GM12878 (cell line): ENCODE results near the gene THBD. TPM values are rescaled to one million over a fixed set of nuclear protein-coding genes. Genes with fewer than 3 reads are reported as not detected.

ENCODE experiments used
- ATAC-seq: fragments of 200-7000 bp; cut with Tn5 transposase; 3 replicates; pipeline ENCODE4 v1.9.1; 2020; ENCODE audit warnings: mild to moderate bottlenecking, moderate library complexity
- BruUV-seq: library from RNA; stranded (reverse); fragments of 400-500 nt; replicated peaks from 2 replicates; lab custom pipeline; 2021; lab: Mats Ljungman, UMichigan
- CTCF ChIA-PET: fragments of 300-600 bp; sonication (Branson Sonifier 250); formaldehyde crosslinking; extraction: SDS; loops from one replicate; lab custom pipeline; 2021; ENCODE audit warnings: inconsistent platforms; lab: Yijun Ruan, JAX
- POLR2A ChIA-PET: fragments of 350-600 bp; formaldehyde crosslinking; extraction: SDS; loops from one replicate; lab custom pipeline; 2021; ENCODE audit warnings: inconsistent platforms; lab: Charles Lee
- RAD21 ChIA-PET: fragments of 300-600 bp; sonication (Branson Sonifier 250); formaldehyde crosslinking; loops from one replicate; lab custom pipeline; 2023; ENCODE audit warnings: antibody characterized with exemption; ENCODE audit not compliant: unreplicated experiment; lab: Charles Lee
- SMC1A ChIA-PET: fragments of 300-600 bp; sonication (Branson Sonifier 250); formaldehyde crosslinking; loops from one replicate; lab custom pipeline; 2023; ENCODE audit not compliant: unreplicated experiment, uncharacterized antibody; lab: Charles Lee
- DNase-seq: peaks from one replicate; pipeline ENCODE4 v3.0.0-alpha.2; 2011; ENCODE audit warnings: low read depth, low spot score
- FAIRE-seq: peaks from 3 replicates; lab custom pipeline; 2011; peaks lifted over from hg19 to GRCh38; lab: Jason Lieb, UNC
- H2AFZ ChIP-seq: 2 replicates; pipeline ENCODE4 v1.6.0; 2011; ENCODE audit warnings: low read depth, low read length, control low read depth; ENCODE audit not compliant: control insufficient read depth
- H3K27ac ChIP-seq: 2 replicates; pipeline ENCODE4 v1.5.1; 2011; ENCODE audit warnings: control low read depth; ENCODE audit not compliant: control insufficient read depth, insufficient read depth
- H3K27me3 ChIP-seq, 2 experiments: replicated peaks in 1 of 2; 2 replicates each; pipeline versions ENCODE4 v1.6.0 to v1.6.1; 2011; ENCODE audit warnings: low read length in 1 of 2; ENCODE audit not compliant: control insufficient read depth in 2 of 2, insufficient read depth in 2 of 2
- H3K36me3 ChIP-seq, 2 experiments: 2 replicates each; pipeline ENCODE4 v1.5.1; 2011; ENCODE audit warnings: low read length in 1 of 2; ENCODE audit not compliant: control insufficient read depth in 2 of 2, insufficient read depth in 2 of 2
- H3K4me1 ChIP-seq: 2 replicates; pipeline ENCODE4 v1.6.1; 2011; ENCODE audit warnings: mild to moderate bottlenecking, low read length, moderate library complexity, mixed read lengths; ENCODE audit not compliant: control insufficient read depth, insufficient read depth
- H3K4me2 ChIP-seq: 2 replicates; pipeline ENCODE4 v1.6.0; 2011; ENCODE audit warnings: control low read depth; ENCODE audit not compliant: control insufficient read depth, insufficient read depth
- H3K4me3 ChIP-seq: fragments of 200-600 bp; sonication (generic); 2 replicates; pipeline ENCODE4 v1.5.1; 2016
- H3K79me2 ChIP-seq: 2 replicates; pipeline ENCODE4 v1.6.0; 2011; ENCODE audit warnings: low read length; ENCODE audit not compliant: control insufficient read depth, insufficient read depth
- H3K9ac ChIP-seq: 2 replicates; pipeline ENCODE4 v1.8.0; 2011; ENCODE audit warnings: low read length, control low read depth, mixed read lengths; ENCODE audit not compliant: control insufficient read depth, insufficient read depth
- H3K9me3 ChIP-seq: replicated peaks from 3 replicates; pipeline ENCODE4 v1.5.1; 2011; ENCODE audit warnings: mild to moderate bottlenecking, low read length; ENCODE audit not compliant: control insufficient read depth, insufficient read depth
- H4K20me1 ChIP-seq: 2 replicates; pipeline ENCODE4 v1.6.0; 2011; ENCODE audit not compliant: control insufficient read depth, insufficient read depth
- EED ChIP-seq: sonication (generic); IDR thresholded peaks from 2 replicates; pipeline ENCODE4 v1.6.1; 2016; ENCODE audit warnings: antibody characterized with exemption, low read depth
- ETV6 ChIP-seq, 2 experiments: fragments of 450-650 bp in 1 of 2; IDR thresholded peaks in 1 of 2; conservative IDR thresholded peaks in 1 of 2; 2 replicates each; pipeline ENCODE4 v1.6.1; 2014; ENCODE audit warnings: antibody characterized with exemption in 1 of 2, borderline replicate concordance in 1 of 2, low read depth in 1 of 2, mild to moderate bottlenecking in 1 of 2, moderate library complexity in 1 of 2
- FOS ChIP-seq: IDR thresholded peaks from 3 replicates; pipeline ENCODE4 v1.6.1; 2011; ENCODE audit warnings: borderline replicate concordance; ENCODE audit not compliant: insufficient read length; ENCODE audit errors: extremely low read depth
- IKZF2 ChIP-seq, 2 experiments: fragments of 450-650 bp; IDR thresholded peaks; 2 replicates each; pipeline ENCODE4 v1.6.1; 2017; ENCODE audit warnings: mild to moderate bottlenecking in 2 of 2, moderate library complexity in 2 of 2
- JUNB ChIP-seq: IDR thresholded peaks from 2 replicates; pipeline ENCODE4 v1.6.1; 2016; ENCODE audit warnings: antibody characterized with exemption, mild to moderate bottlenecking
- KAT2A ChIP-seq: conservative IDR thresholded peaks from 2 replicates; pipeline ENCODE4 v1.6.1; 2011; ENCODE audit warnings: low read depth, low read length; ENCODE audit not compliant: control insufficient read depth
- POLR2AphosphoS5 ChIP-seq: IDR thresholded peaks from 2 replicates; pipeline ENCODE4 v1.6.1; 2011; ENCODE audit warnings: mild to moderate bottlenecking, low read length, inconsistent platforms
- RCOR1 ChIP-seq: conservative IDR thresholded peaks from 2 replicates; pipeline ENCODE4 v1.6.1; 2012; ENCODE audit warnings: low read depth, low read length, improper control_type of control experiment
- RELA ChIP-seq: fragments of 450-650 bp; IDR thresholded peaks from 2 replicates; pipeline ENCODE4 v1.8.0; 2014; ENCODE audit warnings: borderline replicate concordance; ENCODE audit not compliant: partially characterized antibody
- SIN3A ChIP-seq: IDR thresholded peaks from 2 replicates; pipeline ENCODE4 v1.6.1; 2012; ENCODE audit warnings: low read depth, low read length, improper control_type of control experiment
- SMAD1 ChIP-seq: fragments of 450-650 bp; IDR thresholded peaks from 2 replicates; pipeline ENCODE4 v1.6.1; 2018; ENCODE audit warnings: mild to moderate bottlenecking, low read depth; ENCODE audit not compliant: partially characterized antibody
- SREBF2 ChIP-seq: IDR thresholded peaks from 2 replicates; pipeline ENCODE4 v1.6.1; 2012; ENCODE audit warnings: mild to moderate bottlenecking, low read length
- TCF7 ChIP-seq: IDR thresholded peaks from 2 replicates; pipeline ENCODE4 v1.6.1; 2014; ENCODE audit warnings: antibody characterized with exemption, borderline replicate concordance
- ZNF207 ChIP-seq: fragments of 450-650 bp; IDR thresholded peaks from 2 replicates; pipeline ENCODE4 v1.6.1; 2014; ENCODE audit warnings: antibody characterized with exemption, mild to moderate bottlenecking, borderline replicate concordance
- WGBS: methylation state at CpG from one replicate; pipeline ENCODE4 v1.1.6; 2016; ENCODE audit warnings: low lambda C conversion rate; ENCODE audit not compliant: insufficient replicate concordance, insufficient coverage; ENCODE audit errors: missing lambda C conversion rate; 5-methylcytosine and 5-hydroxymethylcytosine counted together
- in situ Hi-C: fragments of 300-500 bp; cut with MboI; formaldehyde crosslinking; loops from 9 replicates; pipeline ENCODE4 v1.14.3; 2018; ENCODE audit warnings: mixed read lengths
- intact Hi-C: fragments of 100-400 bp; cut with micrococcal nuclease; formaldehyde crosslinking; loops from one replicate; pipeline ENCODE4 v1.14.2; 2022; ENCODE audit not compliant: unreplicated experiment
- polyA plus RNA-seq, 11 experiments: library from polyadenylated mRNA; depleted of rRNA in 4 of 11; unstranded in 6 of 11; stranded (reverse) in 5 of 11; fragments of >200 nt; fragmentation: Nextera tagmentation in 4 of 11; fragmentation: Illumina TruSeq in 1 of 11; extraction: Ambion mirVana in 4 of 11; extraction: Trizol in 1 of 11; gene quantifications; 1 replicate in 1 of 11; 2 replicates in 10 of 11; pipeline versions ENCODE4 v1.2.1 to v1.2.3, GENCODE V29; 2011 to 2016; ENCODE audit warnings: inconsistent platforms in 2 of 11, missing spikeins in 2 of 11, low read depth in 1 of 11
- total RNA-seq, 4 experiments: library from RNA; depleted of rRNA in 3 of 4; stranded (reverse); fragments of >200 nt in 3 of 4; fragmentation: Illumina TruSeq in 1 of 4; extraction: Trizol in 1 of 4; gene quantifications; 2 replicates each; pipeline versions ENCODE4 v1.2.1 to v1.2.3, GENCODE V29; 2013 to 2021
- TF ChIP-seq, protein P1 (sequence below): IDR thresholded peaks from 2 replicates; pipeline ENCODE4 v1.6.1; 2011; ENCODE audit warnings: mild to moderate bottlenecking, low read depth, low read length, moderate library complexity; ENCODE audit not compliant: insufficient replicate concordance
- TF ChIP-seq, protein P2 (sequence below): IDR thresholded peaks from 2 replicates; pipeline ENCODE4 v1.6.1; 2012; ENCODE audit warnings: improper control_type of control experiment, low read depth, low read length; ENCODE audit not compliant: insufficient replicate concordance
- TF ChIP-seq, protein P3 (sequence below): IDR thresholded peaks from 2 replicates; pipeline ENCODE4 v1.6.1; 2011; ENCODE audit warnings: low read depth, mild to moderate bottlenecking, low read length, moderate library complexity, borderline replicate concordance; ENCODE audit errors: extremely low read depth

The THBD gene
- total and polyA plus RNA-seq, 10 of the 15 experiments (the other 5 are each of a cell fraction or from before 2014, with no cell fraction given) = not detected

DNA sequence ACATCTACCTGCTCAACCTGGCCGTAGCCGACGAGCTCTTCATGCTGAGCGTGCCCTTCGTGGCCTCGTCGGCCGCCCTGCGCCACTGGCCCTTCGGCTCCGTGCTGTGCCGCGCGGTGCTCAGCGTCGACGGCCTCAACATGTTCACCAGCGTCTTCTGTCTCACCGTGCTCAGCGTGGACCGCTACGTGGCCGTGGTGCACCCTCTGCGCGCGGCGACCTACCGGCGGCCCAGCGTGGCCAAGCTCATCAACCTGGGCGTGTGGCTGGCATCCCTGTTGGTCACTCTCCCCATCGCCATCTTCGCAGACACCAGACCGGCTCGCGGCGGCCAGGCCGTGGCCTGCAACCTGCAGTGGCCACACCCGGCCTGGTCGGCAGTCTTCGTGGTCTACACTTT lies 13.7 kb downstream of the THBD start:
- intact Hi-C loops (no loop called here), in situ Hi-C loops (no loop called here)
- no peaks in the 10 kb centered on the region for H4K20me1 ChIP-seq
- RAD21 ChIA-PET = no interaction called here
- CTCF ChIA-PET = no interaction called here
- SMC1A ChIA-PET = no interaction called here
- no peak overlapping the region for H3K9ac ChIP-seq
- no peaks in the 10 kb centered on the region for H3K9me3 ChIP-seq
- BruUV-seq = no TSS peak
- no peak for DNase-seq
- H3K36me3 ChIP-seq = no peaks in the 10 kb centered on the region
- FAIRE-seq = no peak
- no peak overlapping the region for H3K4me2 ChIP-seq
- no peak overlapping the region for H3K4me3 ChIP-seq
- POLR2A ChIA-PET = no interaction called here
- H3K27me3 ChIP-seq = peaks cover 0 to 2% of the 10 kb centered on the region in 2 experiments; a peak in 1 of 4 replicates
- WGBS = 76% methylated on average over 23 of the region's 41 CpGs
- no peak overlapping the region for H2AFZ ChIP-seq
- H3K79me2 ChIP-seq = no peaks in the 10 kb centered on the region
- no peaks in the 10 kb centered on the region for H3K4me1 ChIP-seq
- H3K27ac ChIP-seq = no peak overlapping the region
- ATAC-seq = no peak
- TF ChIP-seq ETV6 (conservative IDR thresholded peaks at IDR 0.05 in 1 of 2, IDR thresholded peaks at IDR 0.05 in 1 of 2; ENCODE audit: borderline replicate concordance in 1 of 2, low read depth in 1 of 2) (no peak), EED (no peak), TCF7 (no peak), SIN3A (no peak), FOS (no peak), IKZF2 (IDR thresholded peaks at IDR 0.05) (no peak), JUNB (no peak), SMAD1 (no peak), KAT2A (no peak), POLR2AphosphoS5 (no peak), RCOR1 (no peak), ZNF207 (no peak), SREBF2 (no peak), RELA (no peak)
- TF ChIP-seq, protein P1, sequence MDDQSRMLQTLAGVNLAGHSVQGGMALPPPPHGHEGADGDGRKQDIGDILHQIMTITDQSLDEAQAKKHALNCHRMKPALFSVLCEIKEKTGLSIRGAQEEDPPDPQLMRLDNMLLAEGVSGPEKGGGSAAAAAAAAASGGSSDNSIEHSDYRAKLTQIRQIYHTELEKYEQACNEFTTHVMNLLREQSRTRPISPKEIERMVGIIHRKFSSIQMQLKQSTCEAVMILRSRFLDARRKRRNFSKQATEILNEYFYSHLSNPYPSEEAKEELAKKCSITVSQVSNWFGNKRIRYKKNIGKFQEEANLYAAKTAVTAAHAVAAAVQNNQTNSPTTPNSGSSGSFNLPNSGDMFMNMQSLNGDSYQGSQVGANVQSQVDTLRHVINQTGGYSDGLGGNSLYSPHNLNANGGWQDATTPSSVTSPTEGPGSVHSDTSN = no peak
- TF ChIP-seq, protein P2, sequence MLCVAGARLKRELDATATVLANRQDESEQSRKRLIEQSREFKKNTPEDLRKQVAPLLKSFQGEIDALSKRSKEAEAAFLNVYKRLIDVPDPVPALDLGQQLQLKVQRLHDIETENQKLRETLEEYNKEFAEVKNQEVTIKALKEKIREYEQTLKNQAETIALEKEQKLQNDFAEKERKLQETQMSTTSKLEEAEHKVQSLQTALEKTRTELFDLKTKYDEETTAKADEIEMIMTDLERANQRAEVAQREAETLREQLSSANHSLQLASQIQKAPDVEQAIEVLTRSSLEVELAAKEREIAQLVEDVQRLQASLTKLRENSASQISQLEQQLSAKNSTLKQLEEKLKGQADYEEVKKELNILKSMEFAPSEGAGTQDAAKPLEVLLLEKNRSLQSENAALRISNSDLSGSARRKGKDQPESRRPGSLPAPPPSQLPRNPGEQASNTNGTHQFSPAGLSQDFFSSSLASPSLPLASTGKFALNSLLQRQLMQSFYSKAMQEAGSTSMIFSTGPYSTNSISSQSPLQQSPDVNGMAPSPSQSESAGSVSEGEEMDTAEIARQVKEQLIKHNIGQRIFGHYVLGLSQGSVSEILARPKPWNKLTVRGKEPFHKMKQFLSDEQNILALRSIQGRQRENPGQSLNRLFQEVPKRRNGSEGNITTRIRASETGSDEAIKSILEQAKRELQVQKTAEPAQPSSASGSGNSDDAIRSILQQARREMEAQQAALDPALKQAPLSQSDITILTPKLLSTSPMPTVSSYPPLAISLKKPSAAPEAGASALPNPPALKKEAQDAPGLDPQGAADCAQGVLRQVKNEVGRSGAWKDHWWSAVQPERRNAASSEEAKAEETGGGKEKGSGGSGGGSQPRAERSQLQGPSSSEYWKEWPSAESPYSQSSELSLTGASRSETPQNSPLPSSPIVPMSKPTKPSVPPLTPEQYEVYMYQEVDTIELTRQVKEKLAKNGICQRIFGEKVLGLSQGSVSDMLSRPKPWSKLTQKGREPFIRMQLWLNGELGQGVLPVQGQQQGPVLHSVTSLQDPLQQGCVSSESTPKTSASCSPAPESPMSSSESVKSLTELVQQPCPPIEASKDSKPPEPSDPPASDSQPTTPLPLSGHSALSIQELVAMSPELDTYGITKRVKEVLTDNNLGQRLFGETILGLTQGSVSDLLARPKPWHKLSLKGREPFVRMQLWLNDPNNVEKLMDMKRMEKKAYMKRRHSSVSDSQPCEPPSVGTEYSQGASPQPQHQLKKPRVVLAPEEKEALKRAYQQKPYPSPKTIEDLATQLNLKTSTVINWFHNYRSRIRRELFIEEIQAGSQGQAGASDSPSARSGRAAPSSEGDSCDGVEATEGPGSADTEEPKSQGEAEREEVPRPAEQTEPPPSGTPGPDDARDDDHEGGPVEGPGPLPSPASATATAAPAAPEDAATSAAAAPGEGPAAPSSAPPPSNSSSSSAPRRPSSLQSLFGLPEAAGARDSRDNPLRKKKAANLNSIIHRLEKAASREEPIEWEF = no peak
- TF ChIP-seq, protein P3, sequence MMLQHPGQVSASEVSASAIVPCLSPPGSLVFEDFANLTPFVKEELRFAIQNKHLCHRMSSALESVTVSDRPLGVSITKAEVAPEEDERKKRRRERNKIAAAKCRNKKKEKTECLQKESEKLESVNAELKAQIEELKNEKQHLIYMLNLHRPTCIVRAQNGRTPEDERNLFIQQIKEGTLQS = no peak
